Mononuclear cell (primary cell): ENCODE data around the gene TNFRSF4. TPM values are rescaled to one million over a fixed set of nuclear protein-coding genes. Genes with fewer than 3 reads are reported as not detected.
"Not testable (repeated sequence)": the region's sequence is repeated elsewhere in the genome, so short reads cannot be mapped to it uniquely, and the experiment has no call there.

Experiments
- H3K27me3 ChIP-seq: 2 replicates; pipeline ENCODE4 v1.6.0; 2011; ENCODE audit warnings: low read length, control low read depth; ENCODE audit not compliant: insufficient read depth
- H3K4me1 ChIP-seq: 2 replicates; pipeline ENCODE4 v1.5.1; 2011; ENCODE audit warnings: mild to moderate bottlenecking, low read length, control low read depth; ENCODE audit not compliant: insufficient read depth
- H3K4me3 ChIP-seq: 2 replicates; pipeline ENCODE4 v1.5.1; 2011; ENCODE audit warnings: mild to moderate bottlenecking, low read length, moderate library complexity
- H3K9me3 ChIP-seq: 2 replicates; pipeline ENCODE4 v1.5.1; 2011; ENCODE audit warnings: low read depth, mild to moderate bottlenecking, control low read depth, low read length
- total RNA-seq: library from RNA; depleted of rRNA; stranded (reverse); fragments of >200 nt; gene quantifications from one replicate; pipeline ENCODE4 v1.2.3, GENCODE V29; 2012

Gene TNFRSF4
- total RNA-seq, 1 donor, result 3.3 TPM

DNA sequence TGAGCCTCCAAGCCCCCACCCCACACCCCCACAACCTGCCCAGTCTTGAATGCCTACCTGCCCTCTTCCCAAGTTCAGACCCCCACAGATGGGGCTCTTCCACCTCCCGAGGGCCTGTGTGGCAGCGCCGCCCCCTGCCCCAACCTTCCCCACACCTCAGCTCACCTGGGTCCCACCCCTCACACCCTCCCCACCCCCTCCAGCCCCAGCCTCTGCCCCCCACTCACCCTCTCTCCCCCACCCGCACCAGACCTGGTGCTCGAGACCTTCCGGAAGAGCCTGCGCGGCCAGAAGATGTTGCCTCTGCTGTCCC is 16.8 kb downstream of the TNFRSF4 start:
- H3K4me3 ChIP-seq, result no peak overlapping the region
- peaks cover 4% of the 10 kb centered on the region for H3K4me1 ChIP-seq
- H3K9me3 ChIP-seq, result peaks cover 5% of the 10 kb centered on the region
- H3K27me3 ChIP-seq, result no peaks in the 10 kb centered on the region

DNA sequence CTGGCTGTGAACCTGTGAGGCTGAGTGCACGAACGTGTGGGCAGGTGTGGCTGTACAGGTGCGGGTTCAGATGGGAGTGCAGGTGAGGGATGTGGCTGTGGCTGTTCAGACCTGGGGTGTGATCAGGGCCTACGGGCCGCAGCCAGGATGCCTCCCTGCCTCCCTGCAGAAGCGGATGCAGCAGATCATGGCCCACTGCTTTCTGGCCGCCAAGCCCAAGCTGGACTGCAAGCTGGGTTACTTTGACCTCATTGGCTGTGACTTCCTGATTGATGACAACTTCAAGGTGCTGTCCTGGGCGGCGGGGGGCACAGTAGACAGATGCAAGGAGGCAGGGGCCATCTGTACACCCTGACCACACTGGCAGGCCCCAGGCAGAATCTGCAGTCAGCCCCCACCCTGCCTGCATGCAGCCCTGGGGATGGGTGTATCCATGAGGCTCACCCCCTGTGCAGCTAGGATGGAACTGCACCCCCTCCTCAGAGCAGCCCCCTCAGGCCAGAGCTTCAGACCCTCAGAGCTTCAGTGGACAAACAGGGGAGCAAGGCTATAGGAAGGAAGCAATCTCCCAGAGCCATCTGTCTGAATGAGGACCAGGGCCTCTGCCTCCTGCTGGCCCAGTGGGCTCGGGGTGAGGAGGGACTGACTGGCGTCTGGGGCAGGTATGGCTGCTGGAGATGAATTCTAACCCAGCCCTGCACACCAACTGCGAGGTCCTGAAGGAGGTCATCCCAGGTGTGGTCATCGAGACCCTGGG is 17.3 kb downstream of the TNFRSF4 start:
- Histone ChIP-seq H3K4me3 (no peak overlapping the region), H3K27me3 (no peaks in the 10 kb centered on the region), H3K4me1 (peaks cover 4% of the 10 kb centered on the region), H3K9me3 (peaks cover 5% of the 10 kb centered on the region)

DNA sequence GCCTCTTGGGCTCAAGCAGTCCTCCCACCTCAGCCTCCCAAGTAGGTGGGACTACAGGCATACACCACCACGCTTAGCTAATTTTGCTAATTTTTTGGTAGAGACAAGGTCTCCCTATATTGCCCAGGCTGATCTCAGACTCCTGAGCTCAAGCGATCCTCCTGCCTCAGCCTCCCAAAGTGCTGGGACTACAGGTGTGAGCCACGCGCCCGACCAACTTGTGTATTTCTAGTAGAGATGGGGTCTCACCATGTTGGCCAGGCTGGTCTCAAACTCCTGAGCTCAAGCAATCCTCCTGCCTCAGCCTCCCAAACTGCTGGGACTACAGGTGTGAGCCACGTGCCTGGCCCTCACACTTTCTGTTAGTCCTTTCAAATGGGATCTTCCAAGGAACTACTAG is 18.2 kb downstream of the TNFRSF4 start:
- not testable (repeated sequence) for H3K4me3 ChIP-seq, H3K9me3 ChIP-seq, H3K27me3 ChIP-seq, H3K4me1 ChIP-seq

DNA sequence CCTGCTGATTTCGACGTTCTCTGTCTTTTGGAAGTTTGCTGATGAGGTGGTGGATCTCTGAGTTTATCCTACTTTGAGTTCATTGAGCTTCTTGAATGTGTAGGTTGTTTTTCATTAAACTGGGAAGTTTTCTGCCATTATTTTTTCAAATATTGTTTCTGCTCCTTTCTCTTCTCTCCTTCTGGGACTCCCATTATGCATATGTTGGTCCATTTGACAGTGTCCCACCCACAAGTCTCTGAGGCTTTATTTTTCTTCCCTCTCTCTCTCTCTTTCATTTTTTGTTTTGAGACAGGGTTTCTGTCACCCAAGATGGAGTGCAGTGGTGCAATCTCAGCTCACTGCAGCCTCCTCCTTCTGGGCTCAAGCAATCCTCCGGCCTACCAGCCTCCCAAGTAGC is 19.2 kb downstream of the TNFRSF4 start:
- Histone ChIP-seq H3K9me3 (peaks cover 5% of the 10 kb centered on the region), H3K4me3 (no peak overlapping the region), H3K4me1 (no peaks in the 10 kb centered on the region), H3K27me3 (no peaks in the 10 kb centered on the region)

DNA sequence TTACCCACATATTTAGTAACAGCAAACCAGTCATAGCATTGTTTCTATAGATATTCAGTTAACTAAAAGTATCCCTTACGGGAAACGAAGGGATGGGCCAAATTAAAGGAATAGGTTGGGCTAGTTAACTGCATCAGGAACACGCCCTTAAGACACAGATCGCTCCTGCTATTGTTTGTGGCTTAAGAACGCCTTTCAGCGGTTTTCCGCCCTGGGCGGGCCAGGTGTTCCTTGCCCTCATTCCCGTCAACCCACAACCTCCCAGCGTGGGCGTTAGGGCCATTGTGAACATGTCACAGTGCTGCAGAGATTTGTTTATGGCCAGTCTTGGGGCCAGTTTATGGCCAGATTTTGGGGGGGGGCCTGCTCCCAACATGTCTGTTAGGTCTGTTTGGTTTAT is 22.2 kb downstream of the TNFRSF4 start:
- Histone ChIP-seq H3K27me3 (no peaks in the 10 kb centered on the region), H3K9me3 (peaks cover 5% of the 10 kb centered on the region), H3K4me3 (no peak overlapping the region), H3K4me1 (no peaks in the 10 kb centered on the region)

DNA sequence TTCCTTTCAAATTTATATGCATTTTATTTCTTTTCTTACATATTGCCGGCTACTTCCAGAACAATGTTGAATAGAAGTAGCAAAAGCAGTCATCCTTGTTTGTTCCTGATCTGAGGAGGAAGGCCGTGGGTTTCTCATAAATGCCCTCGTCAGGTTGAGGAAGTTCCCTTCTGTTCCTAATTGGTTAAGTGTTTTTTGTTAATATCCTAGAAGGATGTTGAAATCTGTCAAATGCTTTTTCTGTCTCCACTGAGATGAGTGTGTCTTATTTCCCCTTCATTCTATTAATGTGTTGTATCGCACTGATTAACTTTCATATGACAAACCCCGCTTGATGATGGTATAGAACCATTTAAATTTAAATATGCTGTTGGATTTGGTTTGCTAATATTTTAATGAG is 24.8 kb downstream of the TNFRSF4 start:
- H3K27me3 ChIP-seq, result no peaks in the 10 kb centered on the region
- peaks cover 5% of the 10 kb centered on the region for H3K9me3 ChIP-seq
- H3K4me3 ChIP-seq, result no peak overlapping the region
- H3K4me1 ChIP-seq, result no peaks in the 10 kb centered on the region

DNA sequence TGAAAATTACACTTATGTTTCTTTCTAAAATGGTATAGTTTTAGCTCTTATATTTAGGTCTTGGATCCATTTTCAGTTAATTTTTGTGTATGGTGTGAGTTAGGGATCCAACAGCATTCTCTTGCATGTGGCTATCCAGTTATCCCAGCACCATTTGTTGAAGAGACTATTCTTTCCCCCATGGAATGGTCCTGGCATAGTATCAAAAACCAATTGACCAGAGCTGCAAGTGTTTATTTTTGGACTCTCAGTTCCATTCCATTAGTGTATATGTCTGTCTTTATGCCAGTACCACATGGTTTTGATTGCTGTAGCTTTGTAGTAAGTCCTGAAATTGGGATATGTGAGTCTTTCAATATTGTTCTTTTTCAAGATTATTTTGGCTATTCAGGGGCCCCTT is 26.0 kb downstream of the TNFRSF4 start:
- no peak overlapping the region for H3K4me3 ChIP-seq
- peaks cover 5% of the 10 kb centered on the region for H3K9me3 ChIP-seq
- no peaks in the 10 kb centered on the region for H3K27me3 ChIP-seq
- peaks cover 4% of the 10 kb centered on the region for H3K4me1 ChIP-seq

DNA sequence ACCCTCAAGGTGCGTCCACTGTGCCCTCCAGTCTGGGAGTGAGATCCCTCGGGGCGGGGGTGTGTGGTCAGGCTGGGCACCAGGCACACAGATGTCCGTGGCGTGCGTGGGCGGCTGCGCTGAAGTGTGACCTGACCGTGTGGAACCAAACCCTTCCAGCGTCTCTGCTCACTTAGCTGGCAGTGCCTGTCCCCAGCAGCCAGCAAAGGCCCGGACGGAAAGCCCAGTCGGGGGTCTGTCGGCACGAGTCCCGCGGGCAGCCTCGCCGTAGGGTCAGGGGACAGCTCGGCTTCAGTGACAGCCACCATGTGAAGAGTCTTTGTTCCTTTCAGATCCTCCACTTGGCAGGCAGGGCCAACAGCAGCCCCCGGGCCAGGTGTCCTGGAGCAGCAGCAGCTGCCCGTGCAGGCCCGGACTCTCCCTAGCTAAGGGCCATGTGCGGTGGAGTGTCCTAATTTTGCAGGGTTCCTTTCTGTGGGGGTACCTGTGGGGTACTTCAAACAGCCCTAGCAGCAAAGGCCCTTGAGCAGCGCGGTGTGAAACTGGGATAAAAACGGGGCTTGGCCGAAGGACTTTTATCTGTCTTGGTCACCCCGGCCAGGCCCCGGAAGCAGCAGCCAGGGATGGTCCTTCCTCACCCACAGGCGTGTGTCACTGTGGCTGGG is 28.7 kb downstream of the TNFRSF4 start:
- Histone ChIP-seq H3K9me3 (no peaks in the 10 kb centered on the region), H3K27me3 (no peaks in the 10 kb centered on the region), H3K4me1 (peaks cover 14% of the 10 kb centered on the region), H3K4me3 (no peak overlapping the region)

DNA sequence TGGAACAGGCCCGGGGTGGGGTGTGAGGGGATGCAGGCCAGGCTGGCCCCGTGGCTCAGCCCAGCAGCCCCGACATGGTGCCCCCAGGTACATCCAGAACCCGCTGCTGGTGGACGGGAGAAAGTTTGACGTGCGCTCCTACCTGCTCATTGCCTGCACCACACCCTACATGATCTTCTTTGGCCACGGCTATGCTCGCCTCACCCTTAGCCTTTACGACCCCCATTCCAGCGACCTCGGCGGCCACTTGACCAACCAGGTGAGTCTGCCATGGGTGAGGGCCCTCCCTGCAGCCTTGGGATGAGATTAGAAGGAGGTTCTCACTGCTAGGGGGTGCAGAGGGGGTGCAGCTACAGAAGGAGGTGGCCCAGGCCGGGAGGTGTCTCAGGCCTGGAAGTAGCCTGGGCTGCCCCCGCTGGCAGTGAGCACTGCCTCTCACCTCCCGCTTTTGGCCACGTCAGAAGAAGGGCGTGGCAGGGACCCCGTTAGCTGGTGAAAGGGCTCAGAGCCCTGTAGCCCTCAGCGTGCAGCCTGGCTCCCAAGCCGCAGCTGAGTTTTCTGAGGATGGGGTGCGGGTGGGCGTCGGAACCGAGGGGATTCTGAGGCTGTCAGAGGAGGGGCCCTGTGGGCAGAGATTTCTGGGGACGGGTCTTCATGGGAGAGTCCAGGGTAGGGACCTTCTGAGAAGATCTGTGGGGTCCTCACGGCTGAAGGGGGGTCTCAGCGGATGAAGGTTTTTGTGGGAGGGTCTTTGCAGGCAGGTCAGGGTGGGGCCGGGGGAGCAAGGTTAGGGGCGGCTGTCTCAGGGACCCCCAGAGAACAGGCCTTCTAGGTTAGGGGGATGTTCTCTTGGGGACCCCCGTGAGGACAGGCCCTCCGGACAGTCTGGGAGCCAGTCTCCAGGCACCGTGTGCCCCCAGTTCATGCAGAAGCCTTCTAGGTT is 29.8 kb downstream of the TNFRSF4 start:
- Histone ChIP-seq H3K4me1 (peaks cover 14% of the 10 kb centered on the region), H3K4me3 (no peak overlapping the region), H3K9me3 (no peaks in the 10 kb centered on the region), H3K27me3 (no peaks in the 10 kb centered on the region)

DNA sequence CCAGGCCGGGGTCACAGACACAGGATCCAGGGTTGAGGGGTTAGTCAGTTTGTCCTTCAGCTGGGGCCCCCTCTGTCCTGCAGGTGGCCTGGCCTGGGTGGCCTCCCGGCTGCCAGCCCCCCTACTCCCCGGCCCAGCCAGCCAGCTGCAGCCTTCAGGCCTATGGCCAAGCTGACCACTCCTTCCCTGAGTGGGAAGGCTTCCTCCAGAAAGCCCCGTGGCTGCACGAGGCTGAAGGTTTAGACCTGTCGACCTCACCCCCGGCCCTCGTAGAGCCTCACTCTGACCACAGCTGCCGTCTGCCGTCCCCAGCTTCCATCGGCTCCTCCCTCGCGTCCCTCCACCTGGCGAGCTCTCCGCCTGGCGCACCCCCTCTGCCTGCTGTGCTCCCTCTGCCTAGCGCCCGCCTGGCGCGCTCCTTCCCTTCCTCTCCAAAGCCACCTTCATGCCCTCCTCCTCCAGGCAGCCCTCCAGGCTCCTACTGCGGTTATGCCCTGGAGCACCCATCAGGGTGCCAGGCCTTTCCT is 30.7 kb downstream of the TNFRSF4 start:
- Histone ChIP-seq H3K9me3 (no peaks in the 10 kb centered on the region), H3K4me1 (peaks cover 14% of the 10 kb centered on the region), H3K27me3 (no peaks in the 10 kb centered on the region), H3K4me3 (no peak overlapping the region)

DNA sequence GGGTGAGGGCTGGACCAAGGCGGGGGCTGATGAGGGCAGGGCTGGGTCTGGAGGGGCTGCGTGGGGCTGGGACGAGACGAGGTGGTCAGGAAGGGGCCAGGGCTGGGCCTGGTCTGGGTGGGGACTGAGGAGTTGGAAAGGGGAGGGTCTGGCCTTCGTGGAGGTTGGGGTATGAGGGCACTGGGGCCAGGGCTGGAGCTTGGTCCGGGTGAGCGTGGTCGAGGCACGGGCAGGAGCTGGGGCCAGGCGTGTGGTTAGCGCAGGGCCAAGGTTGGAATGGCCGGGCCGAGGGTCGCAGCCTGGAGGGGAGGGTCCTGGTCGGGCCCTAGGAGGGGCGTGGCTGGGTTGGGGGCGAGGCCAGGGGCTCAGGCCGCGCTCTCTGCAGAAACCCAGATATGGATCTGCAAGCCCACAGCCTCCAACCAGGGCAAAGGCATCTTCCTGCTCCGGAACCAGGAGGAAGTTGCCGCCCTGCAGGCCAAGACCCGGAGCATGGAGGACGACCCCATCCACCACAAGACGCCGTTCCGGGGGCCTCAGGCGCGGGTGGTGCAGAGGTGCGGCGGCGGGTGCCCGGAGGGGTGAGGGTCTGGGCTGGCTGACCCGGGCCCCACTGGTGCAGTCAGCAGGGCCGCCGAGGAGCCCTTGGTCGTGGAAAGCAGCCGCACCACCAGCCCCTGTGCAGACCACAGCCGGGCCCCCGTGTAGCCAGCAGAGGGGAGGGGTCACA is 31.3 kb downstream of the TNFRSF4 start:
- Histone ChIP-seq H3K4me3 (no peak overlapping the region), H3K27me3 (no peaks in the 10 kb centered on the region), H3K4me1 (peaks cover 14% of the 10 kb centered on the region), H3K9me3 (no peaks in the 10 kb centered on the region)

DNA sequence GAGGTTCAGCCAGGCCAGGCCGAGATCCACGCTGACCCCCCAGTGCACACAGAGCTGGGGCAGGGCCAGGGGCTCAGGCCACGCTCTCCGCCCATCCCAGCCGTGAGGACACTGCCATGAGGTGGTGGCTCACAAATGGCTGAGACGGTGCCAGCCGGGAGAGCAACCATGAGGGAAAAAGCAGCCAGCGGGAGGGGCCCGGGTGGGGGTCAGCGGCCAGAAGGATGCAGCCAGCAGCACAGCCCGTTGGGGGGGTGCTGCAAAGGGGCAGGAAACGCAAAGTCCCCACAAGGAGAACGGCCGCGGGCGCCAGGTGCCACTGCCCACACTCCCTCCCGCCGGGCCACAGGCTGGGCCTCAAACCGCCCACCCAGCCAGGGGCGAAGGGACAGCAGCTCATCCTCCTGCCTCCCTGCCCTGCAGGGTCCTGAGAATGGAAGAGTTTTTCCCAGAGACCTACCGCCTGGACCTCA is 32.0 kb downstream of the TNFRSF4 start:
- Histone ChIP-seq H3K27me3 (no peaks in the 10 kb centered on the region), H3K4me1 (peaks cover 14% of the 10 kb centered on the region), H3K4me3 (no peak overlapping the region), H3K9me3 (no peaks in the 10 kb centered on the region)

DNA sequence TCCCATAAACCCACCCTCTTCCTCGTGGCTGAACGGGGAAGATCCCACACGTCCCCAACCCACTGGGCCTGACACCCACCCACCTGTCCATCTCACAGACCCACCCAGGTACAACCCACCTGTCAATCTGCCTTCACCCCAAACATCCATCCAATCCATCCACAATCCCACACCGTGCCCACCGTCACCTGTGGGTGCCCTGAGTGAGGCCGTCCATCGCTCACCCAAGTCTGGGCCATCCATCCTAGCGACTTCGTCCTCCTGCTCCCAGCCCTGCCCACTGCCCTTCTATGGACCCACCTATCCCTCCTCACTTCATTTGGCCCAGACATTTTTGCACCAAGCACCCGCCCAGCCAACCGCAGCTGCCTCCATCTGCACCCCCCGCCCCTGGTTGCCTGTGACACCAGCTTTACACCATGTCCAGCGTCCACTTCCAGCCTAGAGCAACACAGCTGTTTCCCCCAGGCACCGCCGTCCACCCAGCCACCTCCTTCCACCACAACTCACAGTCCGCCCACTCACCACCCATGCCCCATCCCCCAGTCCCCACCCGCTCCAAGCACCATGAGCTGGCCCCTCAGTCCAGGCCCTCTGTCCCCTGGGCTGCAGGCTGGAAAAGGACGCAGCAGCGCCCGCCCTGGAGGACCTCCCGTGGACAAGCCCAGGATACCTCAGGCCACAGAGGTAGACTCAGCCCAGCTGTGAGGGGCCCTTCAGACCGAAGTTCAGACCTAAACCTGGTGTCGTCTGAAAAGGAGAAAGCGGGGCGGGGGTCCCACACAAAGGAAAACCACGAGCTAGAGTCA is 32.6 kb downstream of the TNFRSF4 start:
- peaks cover 14% of the 10 kb centered on the region for H3K4me1 ChIP-seq
- H3K27me3 ChIP-seq, result no peaks in the 10 kb centered on the region
- H3K9me3 ChIP-seq, result no peaks in the 10 kb centered on the region
- H3K4me3 ChIP-seq, result no peak overlapping the region
